NCI-H2196 (cell line): Measurements from ENCODE around the gene LMX1A.

Experiments
- DNase-seq: peaks from one replicate; lab custom pipeline; 2025; ENCODE audit not compliant: unreplicated experiment; lab: John Stamatoyannopoulos, UW

LMX1A gene

DNA sequence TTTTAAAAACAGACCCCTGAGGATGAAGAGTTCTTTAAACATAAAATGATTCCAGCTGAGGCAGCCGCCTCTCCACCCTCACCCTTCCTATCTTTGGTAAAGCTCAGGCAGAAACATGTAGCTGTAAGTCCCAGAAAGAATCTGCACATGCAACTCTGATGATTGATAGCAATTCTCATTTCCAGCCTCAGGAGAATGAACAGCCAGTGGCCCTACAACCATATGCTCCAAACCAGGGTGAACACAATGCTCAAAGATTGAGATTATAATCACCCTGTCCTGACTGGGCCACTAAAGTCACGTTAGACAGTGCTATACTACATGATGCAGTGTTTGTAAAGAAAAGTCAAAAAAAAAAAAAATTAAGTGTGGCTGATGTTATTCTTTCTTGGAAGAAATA, 80.2 kb downstream of the LMX1A start:
- no peak for DNase-seq

DNA sequence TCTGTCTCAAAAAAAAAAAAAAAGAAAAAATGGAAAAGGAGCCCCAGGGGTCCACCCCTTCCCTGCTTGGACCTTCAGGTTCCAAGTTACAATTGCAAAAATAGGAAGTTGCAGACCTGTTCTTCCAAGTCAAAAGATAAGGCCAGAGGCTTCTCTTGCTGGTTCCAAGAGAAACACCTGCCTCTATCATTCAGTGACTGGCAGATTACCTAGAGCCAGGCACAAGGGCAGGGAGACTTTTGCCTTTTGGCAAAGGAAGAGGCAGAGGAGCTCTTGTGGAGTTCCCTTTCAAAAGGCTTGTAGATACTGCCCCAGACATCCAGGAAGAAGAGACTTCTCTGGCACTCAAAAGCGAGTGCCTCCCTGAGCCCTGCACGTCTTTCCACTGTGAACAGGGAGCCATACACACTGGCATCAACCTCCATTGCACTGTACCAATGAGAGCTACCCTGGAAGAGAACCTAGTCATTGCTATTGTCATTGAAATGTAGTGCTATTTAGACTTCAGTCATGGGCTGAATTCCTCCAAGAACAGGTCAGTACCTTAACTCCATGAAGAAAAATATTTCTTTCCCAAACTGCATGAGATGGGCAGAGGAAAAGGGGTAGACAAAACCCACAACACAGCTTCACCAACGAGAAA, 91.2 kb downstream of the LMX1A start:
- no peak for DNase-seq

DNA sequence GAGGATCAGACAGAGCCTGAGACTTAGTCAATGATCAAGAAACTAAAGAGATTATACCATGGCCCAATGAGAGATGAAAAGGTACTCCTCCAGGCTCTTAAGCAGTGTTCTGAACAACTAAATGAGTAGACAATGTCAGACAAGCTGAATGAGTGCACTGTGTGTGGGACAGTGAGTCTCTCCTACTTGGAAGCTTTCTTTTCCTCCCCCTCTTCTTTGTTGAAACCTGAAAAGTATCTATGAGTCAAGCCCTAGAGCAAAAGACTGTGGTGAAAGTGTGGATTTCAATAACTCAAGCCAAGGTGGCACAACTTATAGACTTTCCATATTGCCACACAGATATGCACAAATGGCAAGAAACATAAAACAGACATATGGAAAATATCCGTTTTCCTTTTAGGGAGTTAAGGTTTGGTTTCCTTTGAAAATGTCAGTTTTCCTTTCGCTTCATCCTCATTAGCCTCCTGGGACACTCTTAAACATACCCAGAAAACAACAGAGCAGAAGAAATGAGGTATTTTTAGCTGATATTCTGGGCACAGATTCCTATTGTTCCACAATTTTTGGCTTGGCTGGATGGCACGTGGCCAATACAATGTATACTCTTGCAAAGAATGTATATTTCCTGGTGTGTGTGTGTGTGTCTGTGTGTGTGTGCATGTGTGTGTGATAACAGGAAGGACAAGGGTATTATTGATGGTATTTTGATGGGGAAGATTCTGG, 96.6 kb downstream of the LMX1A start:
- DNase-seq: no peak

DNA sequence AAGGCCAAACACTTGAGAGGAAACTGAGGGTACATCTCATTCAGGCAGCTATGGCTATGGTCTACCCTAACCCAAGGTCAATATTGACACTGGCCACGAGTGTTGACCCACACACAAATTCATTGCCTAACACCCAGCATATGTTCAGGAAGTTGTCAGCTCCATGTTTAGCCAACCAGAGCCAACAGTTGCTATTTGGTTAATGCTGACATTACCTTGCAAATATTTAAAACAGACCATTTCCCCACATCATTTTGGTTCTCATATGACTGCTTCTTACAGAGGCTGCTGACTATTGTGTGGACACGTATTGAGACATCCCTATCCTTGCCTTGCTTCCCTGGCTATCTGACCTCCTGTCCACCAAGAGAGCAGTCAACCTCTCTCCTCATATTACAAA, 97.3 kb downstream of the LMX1A start:
- peak; percentile 74 for DNase-seq

DNA sequence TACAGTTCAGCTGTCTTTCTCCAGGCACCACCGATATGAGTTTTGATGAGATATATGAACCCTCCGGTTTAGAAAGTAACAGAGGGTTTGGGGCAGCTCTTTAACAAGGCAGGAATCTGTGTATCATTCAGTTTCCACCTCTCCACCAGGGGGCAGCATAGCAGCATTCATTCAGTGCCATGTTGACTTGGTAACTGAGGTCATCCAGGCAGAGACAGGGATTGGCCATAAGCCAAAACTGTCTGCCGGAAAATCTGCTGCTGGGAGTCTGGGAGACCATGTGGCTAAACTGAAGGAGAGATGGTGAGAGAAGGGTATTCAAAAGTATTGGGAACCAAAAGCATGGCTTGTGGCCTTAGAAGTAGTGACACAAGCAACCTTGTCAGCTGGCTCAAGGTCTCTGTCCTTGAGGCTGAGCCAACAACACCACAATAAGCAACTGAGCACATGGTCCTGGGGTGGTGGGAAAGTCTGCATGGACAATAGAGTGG, 98.5 kb downstream of the LMX1A start:
- DNase-seq: peak; percentile 91

DNA sequence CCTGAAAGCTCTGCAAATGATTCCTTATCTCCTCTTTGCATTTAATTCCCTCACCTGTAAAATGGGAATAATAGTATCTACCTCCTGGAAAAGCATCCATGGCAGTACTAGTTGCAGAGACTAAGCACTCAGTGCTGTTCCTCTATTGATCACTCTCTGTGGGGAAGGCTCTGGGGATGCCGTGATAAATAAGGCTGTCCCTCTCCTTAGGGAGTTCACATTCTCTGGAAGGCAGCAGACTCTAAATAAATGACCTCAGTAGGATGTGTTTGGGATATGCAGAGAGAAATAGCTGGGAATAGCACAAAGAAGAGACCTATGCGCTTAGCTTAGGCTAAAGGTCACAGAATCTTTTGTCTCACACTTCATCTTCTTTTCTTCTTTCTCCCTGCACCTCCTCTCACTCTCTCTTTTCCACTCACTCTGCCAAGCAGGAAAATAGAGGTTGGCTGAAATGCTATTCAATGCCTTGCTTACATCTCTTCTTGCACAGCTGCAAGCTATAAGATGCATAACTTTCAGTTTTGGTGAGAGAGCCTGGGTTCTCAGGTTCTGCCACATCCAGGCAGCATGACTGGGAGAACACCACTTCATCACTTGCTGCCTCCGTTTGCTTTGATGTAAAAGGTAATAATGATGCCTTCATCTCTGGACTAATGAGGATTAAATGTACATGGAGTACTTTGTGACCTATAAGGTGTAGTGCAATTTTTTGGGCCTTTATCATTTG, 101.5 kb downstream of the LMX1A start:
- no peak for DNase-seq

DNA sequence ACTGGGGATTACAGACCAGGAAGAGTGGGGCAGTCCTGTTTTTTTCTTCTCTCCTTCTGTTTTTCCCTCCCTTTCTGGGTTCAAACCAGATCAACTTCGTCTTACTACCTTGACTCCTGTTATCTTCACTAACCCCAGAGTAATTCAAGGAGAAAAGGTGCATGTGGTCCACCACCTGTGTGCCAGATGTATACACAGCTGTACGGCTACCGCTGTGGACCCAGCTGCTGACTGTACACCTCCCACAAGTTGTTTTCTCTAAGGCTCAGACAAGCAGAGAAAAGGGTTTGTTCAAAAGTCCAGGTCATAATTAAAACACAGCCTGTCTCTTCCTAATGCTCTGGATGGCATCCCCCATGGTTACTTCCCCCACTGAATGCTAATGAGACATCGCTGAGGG, 102.1 kb downstream of the LMX1A start:
- DNase-seq: no peak

DNA sequence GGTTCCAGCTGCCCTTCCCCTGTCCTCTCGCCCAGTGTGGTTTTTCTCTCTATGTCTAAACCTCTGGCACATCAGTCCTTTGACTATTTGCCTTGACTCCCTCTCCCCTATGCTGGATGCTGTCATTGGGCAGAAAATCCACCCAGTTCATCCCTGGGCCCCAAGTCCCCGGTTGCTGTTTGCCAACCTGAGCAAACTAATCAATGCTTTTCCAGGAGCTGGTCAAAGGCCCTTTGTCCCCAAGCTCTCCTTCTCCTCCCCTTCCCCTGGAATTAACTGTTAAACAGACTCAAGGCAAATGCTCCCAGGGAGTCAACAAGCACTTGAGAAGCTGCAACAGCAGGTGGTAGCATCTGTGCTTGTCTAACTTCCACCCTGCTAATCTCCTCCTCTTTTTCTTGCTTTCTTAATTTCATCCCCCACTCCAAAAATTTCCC, 102.7 kb downstream of the LMX1A start:
- DNase-seq: no peak

DNA sequence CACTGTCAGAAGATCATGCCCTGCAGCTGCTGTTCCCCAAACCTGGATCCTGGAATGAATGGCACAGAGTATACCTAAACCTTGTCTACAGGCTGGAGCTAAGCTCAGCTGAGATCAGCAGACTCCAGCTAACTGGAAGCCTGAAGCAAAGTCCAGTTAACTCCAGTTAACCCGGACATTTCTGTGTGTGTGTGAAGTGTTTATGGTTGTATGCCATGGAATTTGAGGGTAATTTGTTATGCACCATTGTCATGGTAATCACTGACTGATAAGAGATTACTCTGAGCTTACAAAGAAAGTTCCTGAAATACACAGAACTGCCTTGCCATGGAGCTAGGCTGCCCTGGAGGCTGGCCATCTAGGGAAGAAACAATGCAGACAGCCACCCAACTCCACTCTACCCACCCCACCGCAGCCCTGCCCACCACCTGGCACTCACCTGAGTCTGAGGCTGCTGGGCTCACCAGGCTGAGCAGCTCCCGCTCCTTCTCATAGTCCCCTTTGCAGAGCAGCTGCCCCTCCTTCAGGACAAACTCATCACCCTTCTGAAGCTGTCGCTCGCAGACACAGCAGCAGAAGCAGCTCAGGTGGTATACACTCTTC, 107.4 kb downstream of the LMX1A start:
- no peak for DNase-seq

DNA sequence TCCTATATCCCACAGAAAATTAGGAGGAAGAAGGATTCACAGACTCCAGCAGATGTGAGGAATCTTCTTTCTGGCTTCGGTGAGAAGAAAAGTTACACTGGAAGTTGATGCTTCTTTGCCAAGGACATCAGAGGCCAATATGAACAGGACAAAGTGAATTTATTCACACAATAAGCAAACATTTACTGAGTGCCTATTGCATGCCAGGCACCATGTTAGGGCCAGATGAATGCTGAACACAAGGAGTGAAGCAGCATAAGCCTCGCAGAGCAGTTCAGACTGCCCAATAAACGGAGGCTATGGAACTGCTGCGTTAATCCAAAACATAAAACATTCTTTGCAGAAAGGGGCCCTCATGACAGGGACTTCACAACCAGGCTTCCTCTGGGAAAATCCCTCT, 114.6 kb downstream of the LMX1A start:
- DNase-seq: no peak

DNA sequence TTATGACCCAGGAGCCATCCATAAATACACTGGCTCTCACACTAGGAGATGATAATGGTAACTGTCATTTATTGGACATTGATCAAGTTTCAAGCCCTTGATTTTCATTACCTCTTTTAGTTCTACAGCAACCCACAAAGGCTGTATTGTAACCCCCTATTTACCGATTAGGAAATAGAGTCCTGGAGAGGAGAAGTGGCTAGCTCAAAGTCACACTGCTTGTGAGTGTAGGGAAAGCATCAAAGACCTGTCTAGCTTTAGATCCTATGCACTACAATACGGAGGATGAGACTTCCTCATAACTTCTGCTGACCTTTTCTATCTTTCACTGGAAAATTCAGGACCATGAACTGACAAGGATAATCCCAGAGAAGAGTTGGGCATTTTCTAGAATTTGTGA, 115.2 kb downstream of the LMX1A start:
- no peak for DNase-seq

DNA sequence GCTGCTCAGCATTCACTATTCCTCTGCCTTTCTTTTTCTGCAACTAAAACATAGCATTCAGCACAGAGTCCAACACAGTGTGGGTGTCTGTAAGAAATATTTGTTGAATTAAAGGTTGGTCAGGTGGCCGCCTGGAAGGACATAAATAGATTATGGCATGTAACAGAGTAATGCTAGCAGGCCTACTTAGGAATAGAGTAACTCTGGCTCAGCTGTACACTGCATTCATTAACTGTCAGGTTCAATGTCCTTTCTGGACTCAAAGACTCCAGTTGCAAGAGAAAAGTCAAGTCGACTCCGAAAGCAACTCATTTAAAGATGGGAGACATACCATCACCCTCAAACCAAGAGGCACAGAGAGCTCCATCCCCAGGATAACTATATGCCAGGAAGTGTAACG, 116.0 kb downstream of the LMX1A start:
- no peak for DNase-seq

DNA sequence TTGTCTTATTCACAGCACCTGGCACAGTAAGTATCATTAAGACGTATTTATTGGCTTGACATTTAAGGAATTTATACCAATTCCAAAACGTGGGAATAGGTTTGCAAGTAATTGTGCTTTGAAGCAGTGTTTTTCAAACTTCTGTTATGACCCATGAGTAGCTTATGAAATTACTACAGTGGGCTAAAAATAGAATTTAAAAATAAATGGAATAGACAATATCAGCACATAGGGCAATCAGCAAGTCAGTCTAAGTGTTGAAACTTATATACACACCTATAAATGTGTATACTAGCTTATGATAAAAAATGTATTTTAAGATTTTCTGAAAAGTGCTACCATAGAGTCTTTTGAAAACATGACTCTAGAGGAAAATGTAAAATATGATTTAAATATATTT, 116.6 kb downstream of the LMX1A start:
- DNase-seq: no peak

DNA sequence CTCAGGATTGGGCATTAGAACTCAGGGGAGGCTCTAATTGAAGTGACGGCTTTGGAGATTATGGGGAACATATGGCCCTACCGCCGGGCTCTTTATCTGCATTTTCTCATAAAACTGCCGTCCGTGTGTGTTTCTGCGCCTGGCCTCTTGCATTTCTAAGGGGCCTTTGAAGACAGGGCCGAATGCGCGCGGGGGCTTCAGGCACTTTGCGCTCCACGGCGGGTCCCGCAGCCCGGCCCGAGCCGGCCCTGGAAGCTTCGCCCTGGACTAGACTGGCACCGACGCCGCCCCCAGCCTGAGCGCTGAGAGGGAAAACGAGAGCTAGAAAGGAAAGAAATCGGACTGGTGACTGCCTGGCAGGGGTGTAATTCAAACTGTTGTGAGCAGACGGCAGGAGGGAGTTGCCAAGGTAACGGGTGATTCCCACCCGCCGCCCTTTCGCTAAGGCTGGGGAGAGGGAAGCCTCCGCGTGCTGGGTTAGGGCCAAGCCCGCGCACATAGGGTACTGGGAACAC, 120.7 kb downstream of the LMX1A start:
- peak; percentile 64 for DNase-seq

DNA sequence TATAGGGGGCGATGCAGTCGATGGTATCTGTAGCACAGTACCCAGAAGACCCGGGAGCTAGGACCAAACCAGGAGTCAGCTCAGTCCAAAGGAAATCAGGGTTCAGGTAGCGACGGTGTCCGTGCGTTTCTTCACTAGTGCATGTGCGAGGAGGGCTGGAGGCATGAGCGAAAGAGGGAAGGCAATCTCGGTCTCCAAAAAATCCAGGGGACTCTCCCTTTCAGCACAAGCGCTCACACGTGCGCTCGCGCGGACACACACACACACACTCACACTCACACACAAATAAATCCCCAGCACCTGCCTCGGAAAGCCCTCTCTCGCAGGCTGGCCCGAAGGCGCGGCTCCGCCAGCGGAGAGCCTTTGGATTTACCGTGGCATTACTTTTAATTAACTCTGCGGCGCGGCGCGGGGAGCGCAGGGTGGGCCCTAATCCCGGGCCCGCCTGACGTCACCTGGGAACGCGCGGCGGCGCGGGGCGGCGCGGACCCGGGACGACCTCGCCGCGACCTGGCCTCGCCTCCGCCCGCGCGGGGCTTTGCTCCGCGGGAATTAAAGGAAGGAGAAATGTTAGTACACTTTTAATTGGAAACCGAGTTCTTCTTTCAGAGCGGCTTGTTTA, 121.2 kb downstream of the LMX1A start:
- peak; percentile 62 for DNase-seq

DNA sequence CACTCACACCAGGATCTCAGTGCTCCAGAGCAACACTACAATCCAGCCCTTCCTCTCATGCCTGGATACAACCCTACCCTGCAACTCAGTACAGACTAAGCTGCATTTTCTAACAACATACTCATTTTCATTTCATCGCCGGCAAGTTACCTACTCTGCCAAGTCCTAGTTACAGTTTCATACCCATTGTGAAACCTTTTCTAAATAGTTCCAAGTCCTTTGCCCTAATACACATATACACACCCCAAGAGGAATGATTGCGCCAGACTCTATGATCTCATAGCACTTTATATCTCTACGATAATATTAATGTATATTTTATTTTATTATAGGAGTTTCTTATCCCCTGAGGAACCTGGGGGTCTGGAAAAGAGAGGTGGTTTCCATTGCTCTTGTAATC, 122.4 kb downstream of the LMX1A start:
- no peak for DNase-seq

DNA sequence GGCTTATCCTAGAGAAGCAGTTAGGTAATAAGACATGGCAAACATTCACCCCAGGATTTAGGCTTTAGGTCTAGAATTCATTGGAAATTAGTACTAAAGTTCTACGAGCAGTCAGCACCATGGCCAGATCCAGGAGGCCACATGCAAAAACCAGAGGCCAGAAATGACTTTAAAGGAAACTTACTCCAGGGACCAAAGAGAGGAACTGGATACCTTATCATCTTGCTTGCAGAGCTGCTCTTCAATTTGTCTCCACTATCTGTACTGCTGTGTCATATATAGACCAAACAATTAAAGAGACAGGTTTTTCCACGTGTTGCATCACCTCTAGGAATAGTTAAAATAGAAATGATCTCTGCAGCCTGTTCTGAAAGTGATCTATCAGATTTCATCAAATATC, 127.8 kb downstream of the LMX1A start:
- no peak for DNase-seq

DNA sequence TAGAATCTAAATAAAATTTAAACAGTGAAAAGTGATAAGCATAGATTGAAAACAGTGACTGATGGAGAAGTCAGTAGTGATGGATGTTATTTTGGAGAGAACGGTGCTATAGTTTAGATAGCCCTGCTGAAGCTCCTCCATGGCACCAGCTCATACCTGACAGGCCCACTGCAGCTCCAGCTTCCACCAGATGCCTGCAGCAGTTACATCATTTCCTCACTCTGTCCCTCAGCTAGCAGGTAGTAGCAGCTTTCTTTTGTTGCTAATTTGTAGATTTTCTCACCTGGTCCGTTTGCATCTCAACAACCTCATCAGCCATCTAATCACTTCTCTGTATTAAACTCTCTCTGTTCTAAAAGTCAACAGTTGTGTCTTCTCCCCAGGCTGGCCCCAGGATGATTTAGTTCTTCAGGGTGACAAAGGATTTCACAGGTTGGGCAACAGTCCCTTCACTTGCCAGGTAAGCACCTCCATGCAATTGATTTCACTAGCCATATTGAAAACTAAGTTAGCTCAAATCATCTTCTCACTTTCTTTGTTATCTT, 128.3 kb downstream of the LMX1A start:
- no peak for DNase-seq

DNA sequence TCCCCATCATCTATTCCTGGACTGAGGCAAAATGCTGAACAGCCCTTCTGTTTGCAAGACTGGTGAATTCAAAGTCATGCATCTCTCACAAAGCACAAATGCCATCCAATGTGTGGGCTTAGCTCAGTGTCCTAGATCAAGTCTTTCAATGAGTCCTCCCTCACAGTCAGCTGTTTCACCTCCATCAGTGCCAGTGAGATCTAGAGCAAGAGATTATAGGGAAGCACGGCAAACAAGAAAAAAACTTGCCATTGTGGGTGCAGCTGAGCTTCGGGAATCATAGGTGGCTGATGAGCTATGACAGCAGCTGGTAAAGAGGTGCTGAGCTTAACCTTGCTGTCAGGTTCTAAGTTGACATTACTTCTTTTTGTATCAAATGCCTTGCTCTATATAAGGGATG, 130.2 kb downstream of the LMX1A start:
- no peak for DNase-seq

DNA sequence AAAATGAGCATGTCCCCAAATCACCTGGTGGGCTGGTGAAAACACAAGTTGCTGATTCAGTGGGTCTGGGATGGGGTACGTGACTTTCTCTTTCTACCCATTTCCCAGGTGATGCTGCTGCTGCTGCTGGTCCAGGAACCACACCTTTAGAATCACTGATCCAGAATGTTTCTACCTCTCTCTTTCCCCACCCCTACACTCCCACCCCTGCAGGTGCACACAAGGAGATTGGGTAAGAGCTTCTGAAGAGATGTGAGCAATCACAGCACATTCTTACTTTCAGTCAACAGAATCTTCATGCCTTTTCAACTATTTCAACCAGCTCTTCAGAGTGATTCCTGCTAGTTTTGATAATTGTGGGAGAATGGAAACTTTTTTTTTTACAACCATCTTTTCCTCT, 130.9 kb downstream of the LMX1A start:
- DNase-seq: no peak

DNA sequence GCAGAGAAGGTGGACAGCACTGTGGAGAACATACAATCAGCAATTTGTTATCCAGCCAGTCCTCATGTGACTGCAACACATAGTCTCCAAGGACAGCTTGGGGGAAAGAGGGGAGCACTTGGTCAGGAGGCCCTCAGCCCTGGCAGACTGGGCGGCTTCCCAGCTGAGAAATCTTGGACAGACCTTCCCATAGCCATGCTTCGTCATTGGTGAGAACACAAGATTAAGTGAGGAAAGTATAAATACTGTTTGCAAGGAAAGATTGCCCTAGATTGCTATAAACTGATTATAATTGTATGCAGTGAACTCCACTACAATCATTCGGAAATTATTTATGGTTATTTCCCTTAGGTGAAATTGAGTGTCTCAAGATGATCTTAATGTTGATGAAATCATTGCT, 131.5 kb downstream of the LMX1A start:
- no peak for DNase-seq
